HG02642 (cell line): Measurements from ENCODE around the gene GAK.

Experiments used
- ATAC-seq: cut with Tn5 transposase; IDR thresholded peaks from one replicate; pipeline ENCODE4 v1.9.1; 2021; ENCODE audit warnings: mild to moderate bottlenecking; ENCODE audit not compliant: unreplicated experiment, poor library complexity

The GAK gene

DNA sequence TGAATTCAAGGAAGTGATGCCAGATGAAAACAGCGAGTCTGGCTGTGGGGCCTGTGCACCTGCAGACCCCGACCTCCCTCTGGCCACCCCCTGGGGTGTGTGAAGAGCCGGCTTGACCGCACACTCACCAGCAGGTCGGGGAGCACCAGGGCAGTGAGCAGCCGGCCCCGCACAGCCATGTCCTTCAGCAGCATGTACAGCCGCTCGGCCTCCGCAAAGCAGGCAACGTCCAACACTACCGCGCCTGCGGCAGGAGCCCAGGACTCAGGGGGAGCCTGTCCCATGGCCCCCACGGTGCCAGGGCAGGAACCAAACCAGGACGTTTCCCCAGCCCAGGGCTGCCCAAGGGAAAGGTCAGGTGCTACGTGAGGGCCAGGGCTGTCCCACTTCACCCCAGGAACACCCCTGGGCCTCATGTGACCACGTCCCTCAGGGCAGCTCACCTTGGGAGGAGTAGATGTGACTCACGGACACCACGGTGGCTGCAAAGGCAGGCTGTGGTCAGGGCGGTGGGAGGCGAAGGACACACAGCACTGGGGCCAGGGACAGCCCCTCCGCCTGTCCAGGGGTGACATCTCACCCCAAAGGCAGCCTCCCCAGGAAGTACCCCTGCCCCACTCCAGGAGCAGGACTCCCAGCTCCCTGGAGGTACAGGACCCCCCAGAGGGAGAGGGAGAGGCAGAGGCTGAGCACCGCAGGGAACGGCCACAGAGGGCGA, 33.1 kb upstream of the GAK start:
- ATAC-seq, result no peak

- no peak for ATAC-seq
Observed at GRCh38 chr4:964346-965025, 32.4 kb upstream of the GAK start.

DNA sequence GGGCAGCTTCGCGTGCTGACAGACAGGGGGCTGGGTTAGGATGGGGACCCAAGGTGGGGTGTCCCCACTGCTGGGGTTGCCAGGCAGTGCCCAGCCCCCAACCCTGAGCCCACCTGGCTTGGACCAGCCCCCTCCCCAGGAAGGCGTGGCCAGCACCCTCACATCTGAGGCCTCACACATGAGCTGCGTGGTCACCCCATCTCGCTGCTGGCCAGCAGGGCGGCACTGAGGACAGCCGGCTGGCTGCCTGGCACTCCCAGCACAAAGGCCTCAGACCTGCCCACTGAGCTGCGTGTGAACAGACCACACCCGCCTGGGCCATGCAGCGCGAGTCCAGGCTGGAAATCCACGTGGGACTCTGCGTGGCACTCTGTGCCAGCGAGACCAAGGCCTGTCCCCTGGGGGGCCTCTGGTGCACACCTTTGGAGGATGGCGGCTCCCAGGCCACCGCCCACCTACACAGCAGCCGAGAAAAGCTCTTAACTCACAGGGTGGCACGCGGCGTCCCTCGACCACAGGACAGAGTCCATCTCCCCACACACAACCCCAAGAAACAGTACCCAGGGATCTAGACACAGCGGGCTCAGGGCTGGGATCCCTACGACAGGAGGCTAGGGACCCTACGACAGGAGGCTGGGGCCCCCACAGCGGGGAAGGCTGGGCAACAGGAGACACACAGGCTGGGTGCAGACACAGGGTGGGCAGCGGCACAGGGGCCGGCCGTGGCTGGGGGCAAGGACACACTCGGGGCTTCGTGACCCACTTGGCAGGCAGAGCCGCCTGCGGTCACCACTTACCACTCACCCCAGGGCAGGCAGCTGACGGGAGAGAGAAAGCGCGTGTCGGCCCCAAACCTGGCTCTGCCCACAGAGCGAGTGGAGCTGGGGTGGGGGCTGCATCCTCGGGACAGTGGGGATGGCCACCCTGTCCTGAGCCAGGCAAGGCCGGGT, 31.4 kb upstream of the GAK start:
- no peak for ATAC-seq

DNA sequence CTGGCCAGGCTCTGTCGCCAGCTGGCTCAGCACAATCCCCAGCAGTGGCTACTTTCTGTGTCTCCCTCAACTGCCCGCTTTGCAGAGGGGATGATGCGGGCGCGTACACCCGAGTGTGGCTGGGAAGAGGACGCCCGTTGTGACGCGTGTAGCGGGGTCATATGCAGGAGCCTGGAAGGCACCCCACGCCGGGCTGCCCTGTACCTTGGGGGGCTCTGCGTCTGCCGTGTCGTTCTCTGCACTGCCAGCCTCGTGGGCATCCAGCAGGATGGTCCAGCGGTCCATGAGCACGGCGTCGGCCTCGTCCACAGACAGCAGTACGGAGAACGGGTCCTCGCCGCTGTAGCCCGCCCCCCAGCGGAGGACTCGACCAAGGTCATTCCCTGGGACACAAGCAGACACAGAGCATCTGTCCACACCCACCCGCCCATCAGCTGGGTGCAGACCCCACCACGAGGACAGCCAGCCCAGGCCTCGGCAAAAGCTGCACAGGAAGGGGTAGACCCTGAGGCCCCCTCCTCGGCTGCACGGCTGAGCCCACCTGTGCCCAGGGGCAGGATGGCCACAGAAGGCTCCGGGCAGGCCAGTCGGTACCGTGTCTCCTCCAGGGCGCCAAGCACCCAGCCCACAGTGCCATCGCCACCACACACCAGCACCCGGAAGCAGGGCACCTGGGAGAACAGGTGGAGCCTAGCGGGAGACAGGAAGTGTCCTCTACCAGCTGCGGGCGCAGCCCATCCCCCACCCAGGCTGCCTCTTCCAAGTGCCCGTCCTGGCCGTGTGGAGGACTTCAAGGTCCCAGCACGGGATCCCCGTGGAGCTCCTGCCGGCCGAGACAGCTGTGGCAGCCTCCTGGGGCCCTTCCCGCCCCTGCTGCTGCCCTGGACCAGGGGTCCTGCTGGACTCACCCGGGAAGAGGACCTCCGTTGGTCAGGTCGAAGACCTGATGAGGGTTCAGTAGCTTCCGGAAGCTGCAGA, 30.4 kb upstream of the GAK start:
- ATAC-seq, result no peak

DNA sequence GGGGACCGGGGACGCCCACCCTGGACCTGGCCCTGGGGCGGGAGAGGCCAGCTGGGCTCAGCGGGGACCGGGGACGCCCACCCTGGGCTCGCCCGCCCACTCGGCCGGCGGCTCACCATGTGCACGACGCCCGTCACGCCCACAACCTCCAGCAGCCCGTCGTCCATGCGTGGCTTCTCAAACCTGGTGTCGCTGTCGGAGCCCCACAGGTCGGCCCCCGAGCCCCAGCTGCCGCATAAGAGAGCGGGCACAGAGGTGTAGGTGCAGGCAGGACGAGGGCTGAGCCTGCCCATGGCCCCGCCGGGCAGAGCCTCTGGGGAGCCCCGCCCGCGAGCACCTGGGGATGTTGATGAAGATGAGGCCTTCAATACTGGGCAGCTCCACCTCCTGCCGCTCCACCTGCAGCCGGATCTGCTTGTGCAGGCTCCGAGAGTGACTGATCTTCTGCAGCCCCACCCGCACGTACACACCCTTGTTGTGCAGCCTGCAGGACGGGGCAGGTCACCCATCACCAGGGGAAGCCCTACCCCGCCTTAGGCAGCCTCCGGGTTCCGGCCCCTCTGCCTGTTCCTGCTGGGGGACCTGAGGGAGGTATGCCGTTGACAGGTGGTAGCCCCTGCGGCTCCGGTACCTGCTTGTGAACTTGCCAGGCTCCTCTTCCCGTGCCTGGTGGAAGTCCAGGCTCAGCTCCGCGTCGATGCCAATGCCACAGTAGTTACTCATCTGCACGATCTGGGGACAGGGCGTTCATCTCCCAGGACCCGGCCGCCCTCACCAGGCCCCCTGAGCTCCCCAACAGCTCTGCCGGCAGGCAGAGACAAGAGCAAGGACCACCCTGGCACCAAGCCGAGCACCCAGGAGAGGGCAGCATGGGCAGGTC, 29.5 kb upstream of the GAK start:
- ATAC-seq, result no peak

DNA sequence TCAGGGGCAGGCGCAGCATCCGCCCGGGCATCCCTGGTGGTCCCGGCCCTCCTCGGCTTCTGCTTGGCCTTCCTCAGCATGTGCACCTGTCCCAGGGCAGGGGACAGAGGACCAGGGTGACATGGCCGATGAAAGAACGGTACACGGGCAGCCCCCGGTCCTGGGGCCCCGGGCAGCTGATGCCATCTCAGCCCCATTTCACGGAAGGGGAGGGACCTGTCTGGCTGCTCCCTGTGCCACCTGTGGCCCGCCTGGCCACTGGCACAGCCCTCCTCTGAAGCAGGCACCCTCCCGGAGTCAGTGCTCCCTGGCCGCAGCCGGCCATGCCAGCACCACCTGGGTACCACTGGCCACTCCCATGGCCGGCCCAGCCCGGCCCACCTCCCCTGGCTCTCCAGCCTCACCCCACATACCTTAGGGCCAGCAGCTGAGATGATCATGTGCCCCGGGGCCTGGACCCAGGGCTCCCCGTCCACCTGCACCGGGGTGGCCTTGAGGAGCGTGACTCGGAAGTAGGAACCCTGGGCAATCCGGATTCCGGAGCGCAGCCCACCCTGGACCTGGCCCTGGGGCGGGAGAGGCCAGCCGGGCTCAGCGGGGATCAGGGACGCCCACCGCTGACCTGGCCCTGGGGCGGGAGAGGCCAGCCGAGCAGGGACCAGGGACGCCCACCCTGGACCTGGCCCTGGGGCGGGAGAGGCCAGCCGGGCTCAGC, 28.7 kb upstream of the GAK start:
- no peak for ATAC-seq

DNA sequence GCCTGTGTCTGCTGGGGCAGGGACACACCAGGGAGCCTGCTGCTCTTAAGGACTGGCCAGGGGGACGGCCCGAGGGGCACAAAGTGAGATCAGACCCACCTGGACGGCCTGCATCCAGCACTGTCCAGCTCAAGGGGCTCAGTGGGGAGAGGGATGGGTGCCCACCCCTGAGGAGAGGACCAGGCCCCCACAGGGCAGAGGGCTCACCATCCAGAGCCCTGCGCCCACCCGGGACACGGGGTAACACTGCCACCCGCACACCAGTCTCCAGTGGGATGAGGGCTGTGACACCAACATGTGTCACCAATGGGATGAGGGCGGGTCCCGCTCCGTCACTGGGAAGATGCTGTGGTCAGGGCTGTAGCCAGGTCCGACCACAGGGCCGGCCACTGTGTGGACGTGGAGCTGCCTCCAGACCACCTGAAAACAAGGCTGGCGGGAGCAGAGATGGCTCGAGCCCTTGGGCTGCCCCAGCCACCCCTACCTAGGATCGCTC, 28.1 kb upstream of the GAK start:
- ATAC-seq, result no peak

DNA sequence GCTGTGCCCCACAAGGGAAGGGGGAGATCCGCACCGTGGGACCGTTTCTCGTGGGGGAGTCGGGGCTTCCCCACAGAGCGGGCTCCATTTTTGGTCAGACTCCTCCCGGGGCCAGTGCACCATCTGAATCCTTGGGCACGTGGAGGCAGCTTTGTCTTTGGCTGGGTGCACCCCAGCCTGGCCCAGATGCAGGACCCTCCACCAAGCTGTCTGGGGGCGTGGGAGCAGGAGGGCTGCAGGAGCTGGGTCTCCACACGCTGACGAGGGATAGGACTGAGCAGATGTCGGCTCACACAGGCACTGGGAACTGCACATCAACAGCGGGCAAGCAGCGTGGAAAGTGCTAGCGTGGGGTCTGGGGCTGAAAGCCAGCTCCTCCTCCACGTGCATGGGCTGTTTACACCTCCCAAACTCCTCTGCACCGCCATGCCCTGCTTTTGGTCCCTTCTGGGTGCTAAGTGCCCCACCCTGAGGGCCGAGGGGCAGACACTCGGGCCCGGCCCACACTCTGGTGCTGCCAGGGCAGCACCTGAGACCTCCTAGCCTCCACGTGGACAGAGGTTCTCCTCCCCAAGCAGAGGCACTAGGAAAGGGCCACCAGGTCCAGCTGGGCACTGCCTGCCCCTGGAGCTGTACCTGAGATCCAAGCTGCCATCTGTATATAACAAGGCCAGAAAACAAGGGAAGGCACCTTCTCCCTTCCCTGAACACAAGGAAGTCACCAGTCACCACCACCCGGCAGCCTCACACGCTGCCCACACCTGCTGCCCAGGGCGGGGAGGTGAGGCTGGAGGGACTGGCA, 27.4 kb upstream of the GAK start:
- ATAC-seq, result no peak

GRCh38 chr4:958696-959337, 26.7 kb upstream of the GAK start:
- no peak for ATAC-seq

- no peak for ATAC-seq
Observed at GRCh38 chr4:958314-958665, 26.2 kb upstream of the GAK start.

DNA sequence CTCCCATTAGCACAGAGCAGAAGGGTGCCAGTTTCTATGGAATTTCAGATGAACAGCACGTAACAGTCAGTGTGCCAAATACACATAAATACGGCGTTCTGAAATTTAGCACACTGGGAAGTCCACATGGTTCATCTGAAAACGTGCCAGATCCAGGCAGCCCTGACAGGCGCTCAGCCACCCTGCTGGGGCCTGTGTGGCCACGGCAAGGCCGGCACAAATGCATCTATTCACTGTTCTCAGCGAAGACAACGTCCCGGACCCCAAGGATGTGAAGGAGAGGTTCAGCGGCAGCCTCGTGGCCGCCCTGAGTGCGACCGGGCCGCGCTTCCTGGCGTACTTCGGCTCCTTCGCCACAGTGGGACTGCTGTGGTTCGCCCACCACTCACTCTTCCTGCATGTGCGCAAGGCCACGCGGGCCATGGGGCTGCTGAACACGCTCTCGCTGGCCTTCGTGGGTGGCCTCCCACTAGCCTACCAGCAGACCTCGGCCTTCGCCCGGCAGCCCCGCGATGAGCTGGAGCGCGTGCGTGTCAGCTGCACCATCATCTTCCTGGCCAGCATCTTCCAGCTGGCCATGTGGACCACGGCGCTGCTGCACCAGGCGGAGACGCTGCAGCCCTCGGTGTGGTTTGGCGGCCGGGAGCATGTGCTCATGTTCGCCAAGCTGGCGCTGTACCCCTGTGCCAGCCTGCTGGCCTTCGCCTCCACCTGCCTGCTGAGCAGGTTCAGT, 25.6 kb upstream of the GAK start:
- no peak for ATAC-seq

GRCh38 chr4:957231-957580, 25.1 kb upstream of the GAK start:
- ATAC-seq, result no peak

DNA sequence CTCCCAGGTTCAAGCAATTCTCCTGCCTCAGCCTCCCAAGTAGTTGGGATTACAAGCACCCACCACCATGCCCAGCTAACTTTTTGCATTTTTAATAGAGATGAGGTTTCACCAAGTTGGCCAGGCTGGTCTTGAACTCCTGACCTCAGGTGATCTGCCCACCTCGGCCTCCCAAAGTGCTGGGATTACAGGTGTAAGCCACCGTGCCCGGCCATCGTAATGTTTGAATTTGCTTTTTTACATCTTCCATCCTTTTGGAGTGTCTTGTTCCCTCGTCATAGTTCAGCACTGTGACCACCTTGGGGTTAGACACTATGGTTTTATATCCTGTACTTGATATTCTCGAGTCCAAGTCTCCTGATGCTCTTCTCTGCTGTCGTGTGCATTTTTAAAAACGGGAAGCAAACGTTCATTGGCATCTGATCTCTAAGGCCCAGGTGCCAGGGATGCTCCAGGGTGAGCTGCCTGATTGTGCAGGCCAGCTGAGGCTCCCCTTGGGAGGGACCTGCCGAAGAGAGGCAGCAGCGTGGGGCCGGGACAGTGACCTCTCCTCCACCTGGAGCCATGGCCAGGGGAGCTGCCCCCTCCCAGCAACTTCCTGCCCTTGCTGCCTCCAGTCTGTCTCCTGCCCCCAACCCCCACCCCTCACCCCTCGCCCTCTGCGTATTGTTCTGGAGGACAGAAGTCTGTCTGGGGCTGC, 24.6 kb upstream of the GAK start:
- ATAC-seq, result no peak

DNA sequence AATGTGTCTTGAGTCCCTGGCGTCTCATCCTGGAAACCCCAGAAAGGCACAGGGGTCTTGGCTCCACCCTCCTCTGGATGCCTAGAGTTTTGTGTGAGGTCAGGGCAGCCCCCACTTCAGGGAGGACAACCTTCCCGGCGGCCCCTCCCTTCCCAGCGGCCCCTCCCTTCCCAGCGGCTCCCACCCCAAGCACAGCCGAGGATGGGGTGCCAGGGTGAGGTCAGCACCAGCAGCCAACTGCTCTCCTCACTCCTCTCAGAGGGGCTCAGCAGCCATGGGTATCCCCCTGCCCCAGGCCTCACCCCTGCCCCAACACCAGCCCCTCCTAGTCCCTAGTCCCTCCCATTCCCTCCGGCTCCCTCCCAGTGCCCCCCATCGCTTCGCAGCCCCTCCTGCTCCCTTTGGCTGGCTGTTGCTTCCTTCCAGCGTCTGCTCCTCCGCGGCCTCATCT, 23.8 kb upstream of the GAK start:
- no peak for ATAC-seq

GRCh38 chr4:955161-955921, 23.2 kb upstream of the GAK start:
- no peak for ATAC-seq
